GM12864 (cell line): ENCODE data around the gene PXMP2.

Source experiments
- DNase-seq: peaks from one replicate; pipeline ENCODE4 v3.0.0-alpha.2; 2011; ENCODE audit warnings: low read depth
- H3K4me3 ChIP-seq: 2 replicates; pipeline ENCODE4 v1.5.1; 2011; ENCODE audit warnings: mild to moderate bottlenecking, low read depth, low read length, control low read depth
- TF ChIP-seq, protein P1 (sequence below): IDR thresholded peaks from 2 replicates; pipeline ENCODE4 v1.5.1; 2011; ENCODE audit warnings: low read depth, mild to moderate bottlenecking, moderate library complexity, low read length, control low read depth, inconsistent platforms; ENCODE audit errors: missing control alignments

PXMP2 gene

DNA sequence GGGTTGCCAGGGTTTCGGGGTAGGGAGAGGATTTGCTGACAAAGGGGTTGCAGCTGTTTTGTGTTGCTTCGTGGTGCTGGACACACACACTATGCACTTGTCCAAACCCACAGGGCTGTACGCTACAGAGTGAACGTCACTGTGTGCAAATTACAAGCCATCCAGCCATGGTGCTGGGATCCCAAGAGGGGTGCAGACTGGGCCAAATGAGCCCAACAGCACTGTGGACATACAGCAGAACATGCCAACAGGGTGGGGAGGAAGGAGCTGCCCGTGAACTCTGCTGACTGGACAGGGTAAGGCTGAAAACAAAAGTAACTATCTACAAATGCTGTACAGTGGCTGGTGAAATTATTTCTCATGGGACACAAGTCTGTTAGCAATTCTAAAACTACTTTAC, 25.4 kb upstream of the PXMP2 start:
- H3K4me3 ChIP-seq = no peak overlapping the region
- TF ChIP-seq, protein P1, sequence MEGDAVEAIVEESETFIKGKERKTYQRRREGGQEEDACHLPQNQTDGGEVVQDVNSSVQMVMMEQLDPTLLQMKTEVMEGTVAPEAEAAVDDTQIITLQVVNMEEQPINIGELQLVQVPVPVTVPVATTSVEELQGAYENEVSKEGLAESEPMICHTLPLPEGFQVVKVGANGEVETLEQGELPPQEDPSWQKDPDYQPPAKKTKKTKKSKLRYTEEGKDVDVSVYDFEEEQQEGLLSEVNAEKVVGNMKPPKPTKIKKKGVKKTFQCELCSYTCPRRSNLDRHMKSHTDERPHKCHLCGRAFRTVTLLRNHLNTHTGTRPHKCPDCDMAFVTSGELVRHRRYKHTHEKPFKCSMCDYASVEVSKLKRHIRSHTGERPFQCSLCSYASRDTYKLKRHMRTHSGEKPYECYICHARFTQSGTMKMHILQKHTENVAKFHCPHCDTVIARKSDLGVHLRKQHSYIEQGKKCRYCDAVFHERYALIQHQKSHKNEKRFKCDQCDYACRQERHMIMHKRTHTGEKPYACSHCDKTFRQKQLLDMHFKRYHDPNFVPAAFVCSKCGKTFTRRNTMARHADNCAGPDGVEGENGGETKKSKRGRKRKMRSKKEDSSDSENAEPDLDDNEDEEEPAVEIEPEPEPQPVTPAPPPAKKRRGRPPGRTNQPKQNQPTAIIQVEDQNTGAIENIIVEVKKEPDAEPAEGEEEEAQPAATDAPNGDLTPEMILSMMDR = no peak
- DNase-seq = no peak

DNA sequence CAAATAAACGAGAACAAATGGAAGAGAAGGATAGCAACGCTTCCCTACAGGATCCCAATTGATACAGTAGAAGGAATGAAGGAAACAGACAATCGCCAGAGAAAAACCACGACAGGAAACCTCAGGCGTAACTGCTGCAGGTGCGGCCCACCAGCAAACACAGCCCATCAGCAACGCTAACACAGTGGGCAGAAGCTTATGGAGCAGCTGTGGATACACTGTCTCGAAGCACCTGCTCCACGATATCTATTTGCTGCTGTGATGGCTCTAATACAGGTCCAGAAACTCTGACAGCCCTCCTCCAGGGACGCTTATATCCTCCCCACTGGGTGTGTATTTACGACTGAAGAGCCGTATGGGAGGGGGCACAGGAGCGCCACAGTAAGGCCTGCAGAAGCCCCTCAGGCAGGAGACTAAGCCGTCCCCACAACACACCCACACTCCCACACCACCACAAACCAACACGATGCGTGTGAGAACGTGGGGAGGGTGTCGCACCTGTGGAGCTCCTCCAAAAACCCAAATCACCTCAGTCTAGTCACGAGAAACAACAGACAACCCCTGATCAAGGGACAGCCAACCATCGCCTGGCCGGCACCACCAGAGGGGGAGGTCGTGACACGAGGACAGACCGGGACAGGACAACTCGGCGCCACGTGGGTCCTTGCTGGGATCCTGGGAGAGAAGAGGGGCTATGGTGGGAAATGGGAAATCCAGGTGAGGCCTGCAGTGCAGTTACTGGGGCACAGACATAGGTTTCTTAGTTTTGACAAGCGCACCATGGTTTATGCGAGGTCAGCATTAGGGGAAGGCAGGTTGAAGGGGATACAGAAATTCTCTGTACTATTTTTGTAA, 24.3 kb upstream of the PXMP2 start:
- no peak for DNase-seq
- TF ChIP-seq, protein P1 = no peak
- H3K4me3 ChIP-seq = no peak overlapping the region

DNA sequence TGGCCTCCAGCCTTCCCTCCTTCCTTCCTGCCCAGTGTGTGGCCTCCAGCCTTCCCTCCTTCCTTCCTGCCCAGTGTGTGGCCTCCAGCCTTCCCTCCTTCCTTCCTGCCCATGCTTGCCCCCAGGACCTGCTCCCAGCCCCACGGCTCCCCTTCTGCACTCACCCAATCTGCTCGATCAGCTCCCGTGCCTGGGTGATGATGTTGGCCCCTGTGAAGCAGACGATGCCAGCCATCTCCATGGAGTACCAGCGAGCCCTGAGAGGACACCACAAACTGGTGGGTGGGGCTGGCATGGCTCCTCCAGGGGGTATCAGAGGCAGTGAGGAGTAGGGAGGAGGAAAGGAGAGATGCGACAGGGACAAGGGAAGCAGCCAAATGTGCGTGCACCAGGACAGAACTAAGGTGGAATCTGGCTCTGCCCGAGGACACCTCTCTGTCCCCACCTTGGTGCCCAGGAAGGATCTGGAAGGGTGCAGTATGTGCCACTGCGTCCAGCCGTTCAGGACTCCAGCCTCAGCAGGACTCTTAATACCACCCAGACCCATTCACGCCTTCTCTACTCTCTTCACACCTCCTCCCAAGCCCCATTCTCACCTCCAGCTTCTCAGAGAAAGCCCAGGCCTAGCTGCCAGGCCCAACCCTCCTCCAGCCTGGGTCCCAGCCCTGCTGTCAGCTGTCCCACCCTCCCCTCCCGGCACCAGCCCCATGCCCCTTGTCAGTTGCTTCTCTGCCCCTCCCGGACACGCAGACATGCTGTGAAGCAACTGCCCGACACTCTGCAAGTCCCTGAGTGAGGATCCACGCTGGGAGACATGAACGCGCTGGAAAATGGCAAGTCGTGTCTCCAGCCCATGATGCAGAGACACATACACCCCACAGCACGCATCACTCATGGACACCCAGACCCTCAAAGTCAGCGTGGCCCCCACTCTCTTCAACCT, 22.9 kb upstream of the PXMP2 start:
- no peak for DNase-seq
- TF ChIP-seq, protein P1 = no peak
- no peak overlapping the region for H3K4me3 ChIP-seq

DNA sequence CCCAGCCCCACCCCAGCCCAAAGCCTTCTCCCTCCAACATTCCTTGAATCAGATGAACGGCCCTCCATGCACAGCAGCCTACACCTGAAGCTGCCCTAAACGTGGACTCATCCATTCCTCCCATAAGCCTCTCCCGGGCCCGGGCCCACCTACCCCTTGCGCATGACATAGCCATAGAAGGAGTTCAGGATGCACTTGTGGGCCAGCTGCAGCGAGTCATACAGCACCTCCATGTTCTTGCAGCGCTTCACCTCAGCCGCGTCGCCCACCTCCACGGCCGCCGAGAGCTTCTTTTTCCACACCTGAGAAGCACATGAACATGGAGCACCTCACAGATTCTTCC, 22.3 kb upstream of the PXMP2 start:
- no peak overlapping the region for H3K4me3 ChIP-seq
- TF ChIP-seq, protein P1 = no peak
- no peak for DNase-seq

DNA sequence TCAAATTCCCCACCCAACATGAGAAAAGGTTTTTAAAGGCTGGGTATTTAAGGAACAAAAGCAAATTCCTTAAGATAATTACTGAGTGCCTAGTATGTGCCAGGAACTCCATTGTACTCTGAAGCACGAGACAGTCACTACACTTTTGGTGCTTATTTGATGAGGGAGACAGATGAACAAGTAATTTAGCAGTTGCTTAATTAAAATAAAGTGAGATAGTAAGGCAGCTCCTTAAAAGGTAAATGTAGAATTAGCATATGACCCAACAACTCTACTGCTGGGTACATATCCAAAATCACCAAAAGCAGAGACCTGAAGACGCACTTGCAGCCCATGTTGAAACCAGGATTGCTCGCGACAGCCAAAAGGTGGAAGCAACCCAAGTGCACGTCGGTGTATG, 21.6 kb upstream of the PXMP2 start:
- DNase-seq = no peak
- H3K4me3 ChIP-seq = no peak overlapping the region
- TF ChIP-seq, protein P1 = no peak

DNA sequence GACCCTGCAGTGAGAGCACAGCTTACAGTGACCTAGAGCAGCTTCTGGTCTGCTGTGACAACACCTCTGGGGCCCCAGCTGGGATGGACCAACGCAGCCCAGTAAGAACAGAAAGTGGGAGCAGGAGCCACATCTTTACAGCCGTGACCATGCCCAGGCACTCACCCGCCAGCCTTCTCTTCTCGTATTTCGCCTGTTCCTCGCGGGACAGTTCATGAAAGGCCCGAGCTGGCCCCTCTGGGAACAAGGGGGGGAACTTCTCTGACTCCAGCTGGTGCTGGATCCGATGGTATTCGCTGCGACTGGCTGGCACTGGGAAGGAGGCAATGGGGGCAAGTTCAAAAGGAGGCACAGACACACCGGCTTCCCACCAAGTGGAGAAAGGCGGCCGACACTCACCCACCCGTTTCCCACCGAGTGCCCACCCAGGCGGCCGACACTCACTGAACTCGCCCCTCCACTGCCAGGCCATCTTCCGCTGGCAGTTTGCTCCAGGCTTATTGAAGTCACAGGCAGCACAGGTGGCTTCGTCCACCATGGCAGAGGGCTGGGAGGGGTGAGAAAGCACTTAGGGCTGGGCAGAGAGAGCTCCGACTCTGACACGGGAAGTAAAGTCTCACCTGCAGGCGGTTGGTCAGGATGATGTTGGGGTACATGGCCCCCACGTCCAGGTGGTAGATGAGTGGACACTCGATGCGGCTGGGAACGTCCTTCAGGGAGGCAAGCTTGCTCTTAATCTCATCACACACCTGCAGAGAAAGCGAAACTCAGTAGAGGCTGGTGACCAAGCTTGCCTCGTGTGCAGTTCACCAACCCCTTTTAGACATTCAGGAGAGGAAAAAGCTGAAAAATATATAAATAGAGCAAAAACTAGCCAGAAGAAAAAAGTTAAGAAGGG, 18.9 kb upstream of the PXMP2 start:
- TF ChIP-seq, protein P1 = no peak
- H3K4me3 ChIP-seq = no peak overlapping the region
- DNase-seq = no peak
